NCI-H2196 (cell line): Measurements from ENCODE around the gene EIF3A.
"Not testable (repeated sequence)": the region's sequence is repeated elsewhere in the genome, so short reads cannot be mapped to it uniquely, and the experiment has no call there.

Source experiments
- DNase-seq: peaks from one replicate; lab custom pipeline; 2025; ENCODE audit not compliant: unreplicated experiment; lab: John Stamatoyannopoulos, UW

The EIF3A gene

GRCh38 chr10:119100434-119101238 lies 20.0 kb upstream of the EIF3A start:
- DNase-seq, result no peak

DNA sequence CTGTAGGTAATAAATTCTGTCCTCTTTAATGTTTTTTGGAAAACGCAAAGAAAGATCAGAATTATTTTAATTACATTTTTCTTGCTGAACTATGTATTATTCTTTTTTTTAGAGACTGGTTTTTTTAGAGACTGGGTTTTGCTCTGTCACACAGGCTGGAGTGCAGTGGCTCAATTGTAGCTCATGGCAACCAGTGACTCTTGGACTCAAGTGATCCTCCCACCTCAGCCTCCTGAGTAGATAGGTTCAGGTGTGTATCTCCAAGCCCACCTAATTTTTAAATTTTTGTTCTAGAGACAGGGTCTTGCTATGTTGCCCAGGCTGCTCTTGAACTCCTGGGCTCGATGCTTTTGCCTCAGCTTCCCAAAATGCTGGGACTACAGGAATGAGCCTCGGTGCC lies 18.0 kb upstream of the EIF3A start:
- DNase-seq, result no peak

GRCh38 chr10:119096641-119097415 lies 16.2 kb upstream of the EIF3A start:
- DNase-seq, result not testable (repeated sequence)

GRCh38 chr10:119095640-119096039 lies 15.0 kb upstream of the EIF3A start:
- no peak for DNase-seq

- DNase-seq, result no peak
Measured at GRCh38 chr10:119090968-119091367, 10.4 kb upstream of the EIF3A start.

DNA sequence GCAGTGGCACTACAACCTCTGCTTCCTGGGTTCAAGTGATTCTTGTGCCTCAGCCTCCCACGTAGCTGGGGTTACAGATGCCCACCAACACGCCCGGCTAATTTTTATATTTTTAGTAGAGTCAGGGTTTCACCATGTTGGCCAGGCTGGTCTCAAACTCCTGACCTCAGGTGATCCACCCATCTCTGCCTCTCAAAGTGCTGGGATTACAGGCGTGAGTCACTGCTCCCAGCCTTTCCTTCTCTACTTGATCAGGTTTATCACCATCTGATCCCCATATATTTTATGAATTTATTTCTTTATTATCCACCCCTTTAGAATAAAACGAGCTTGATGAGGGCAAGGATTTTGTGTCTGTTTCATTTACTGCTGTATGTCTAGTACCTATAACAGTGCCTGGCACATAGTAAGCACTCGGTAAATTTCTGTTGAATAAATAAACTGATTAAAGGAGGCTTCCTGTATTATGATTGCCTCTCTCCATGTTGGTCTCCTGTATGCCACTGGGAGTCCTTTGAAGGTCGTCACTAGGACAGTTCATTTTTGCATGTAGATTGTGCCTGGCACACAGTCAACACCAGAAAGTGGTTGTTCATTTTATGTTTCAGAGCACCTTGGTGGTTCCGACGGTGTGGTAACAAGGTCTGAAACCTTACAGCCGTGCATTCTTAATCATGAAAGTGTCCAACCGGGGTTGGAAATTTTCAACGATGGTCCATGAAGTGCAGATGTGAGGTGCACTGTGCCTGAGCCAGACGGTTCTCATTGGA lies 9.6 kb upstream of the EIF3A start:
- no peak for DNase-seq

DNA sequence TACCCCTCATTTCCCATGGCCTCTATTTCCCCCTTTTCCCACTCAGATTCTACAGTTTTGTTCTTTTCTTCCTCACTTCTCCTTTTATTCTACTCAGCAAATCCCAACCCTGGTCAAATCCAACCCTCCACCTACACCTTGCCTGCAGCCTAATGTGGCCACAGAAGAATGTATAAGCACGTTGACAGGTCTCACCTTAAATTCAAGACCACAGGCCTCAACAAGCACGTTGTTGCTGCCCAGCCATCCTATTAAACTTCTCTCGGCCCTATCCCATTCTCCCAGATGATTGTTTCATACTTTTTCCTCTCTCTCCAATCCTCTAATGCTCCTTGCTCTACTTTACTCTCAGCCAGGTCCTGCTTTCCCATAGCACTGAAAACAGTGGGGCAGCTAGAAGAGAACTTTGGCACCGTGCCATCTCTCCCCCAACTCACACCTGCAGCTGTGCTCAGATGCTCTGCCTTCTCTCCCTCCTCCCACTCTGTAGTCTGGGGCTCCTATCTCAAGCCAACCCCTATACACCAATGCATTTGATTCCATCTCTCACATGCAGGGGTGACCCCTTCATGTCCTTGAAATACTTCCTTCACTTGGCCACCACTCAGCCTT lies 6.8 kb upstream of the EIF3A start:
- DNase-seq, result no peak

GRCh38 chr10:119084896-119085295 lies 4.3 kb upstream of the EIF3A start:
- DNase-seq, result no peak

- DNase-seq, result peak; percentile 2
Measured at GRCh38 chr10:119079599-119080520, 757 bp downstream of the EIF3A start.

- no peak for DNase-seq
Measured at GRCh38 chr10:119078422-119079179, 2.0 kb downstream of the EIF3A start.

GRCh38 chr10:119073584-119073983 lies 7.0 kb downstream of the EIF3A start:
- no peak for DNase-seq

DNA sequence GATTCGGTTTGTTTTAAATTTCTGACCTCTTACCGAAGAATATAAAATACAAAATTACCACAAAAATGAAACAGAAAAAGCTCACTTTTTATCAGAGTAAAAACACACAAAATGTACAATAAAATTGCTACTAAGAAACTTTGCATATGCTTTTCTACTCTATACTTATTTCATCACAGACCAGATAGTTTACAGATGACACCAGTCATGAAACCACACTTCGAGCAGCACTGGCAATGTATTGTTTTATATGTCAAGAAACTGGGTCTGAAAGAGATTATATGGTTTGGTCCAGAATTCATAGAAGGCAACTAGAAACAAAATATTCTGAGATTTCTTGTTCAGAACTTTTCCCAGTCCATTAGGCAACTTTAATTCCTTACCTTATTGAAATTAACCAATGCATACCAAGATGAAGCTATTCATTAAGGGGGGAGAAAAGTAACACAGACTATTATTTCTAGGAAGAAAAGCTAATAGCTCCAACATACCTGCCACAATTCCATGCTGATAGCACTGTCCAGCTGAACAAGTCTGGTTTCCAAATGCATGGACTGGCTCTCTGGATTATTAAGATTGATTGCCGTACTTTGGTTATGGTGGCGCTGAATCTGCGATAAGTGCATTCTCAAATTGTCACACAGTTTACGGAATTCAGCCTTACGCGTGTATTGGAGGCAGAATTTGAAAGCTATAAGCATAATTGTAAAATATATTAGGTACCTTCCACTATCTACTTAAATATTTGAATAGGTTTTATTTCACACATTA lies 10.0 kb downstream of the EIF3A start:
- DNase-seq, result no peak

- DNase-seq, result no peak
Measured at GRCh38 chr10:119061926-119062325, 18.7 kb downstream of the EIF3A start.

DNA sequence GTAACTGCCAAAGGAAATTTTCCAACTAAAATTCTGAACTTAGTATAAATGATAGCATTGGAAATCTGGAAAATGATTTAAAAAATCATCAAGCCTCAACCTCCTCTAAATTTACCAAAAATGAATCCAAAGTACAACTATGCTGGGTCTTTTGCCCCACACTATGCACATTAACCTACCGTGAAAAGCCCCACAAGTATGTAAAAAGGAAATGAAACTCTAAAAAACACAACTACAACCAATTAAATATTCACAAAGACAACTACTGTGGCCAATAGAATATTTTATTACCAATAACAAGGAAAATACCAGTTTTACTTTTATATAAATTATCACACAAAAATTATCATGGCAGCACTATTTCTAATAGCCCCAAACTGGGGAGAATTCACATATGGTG lies 19.3 kb downstream of the EIF3A start:
- DNase-seq, result no peak

GRCh38 chr10:119060107-119060506 lies 20.5 kb downstream of the EIF3A start:
- no peak for DNase-seq

DNA sequence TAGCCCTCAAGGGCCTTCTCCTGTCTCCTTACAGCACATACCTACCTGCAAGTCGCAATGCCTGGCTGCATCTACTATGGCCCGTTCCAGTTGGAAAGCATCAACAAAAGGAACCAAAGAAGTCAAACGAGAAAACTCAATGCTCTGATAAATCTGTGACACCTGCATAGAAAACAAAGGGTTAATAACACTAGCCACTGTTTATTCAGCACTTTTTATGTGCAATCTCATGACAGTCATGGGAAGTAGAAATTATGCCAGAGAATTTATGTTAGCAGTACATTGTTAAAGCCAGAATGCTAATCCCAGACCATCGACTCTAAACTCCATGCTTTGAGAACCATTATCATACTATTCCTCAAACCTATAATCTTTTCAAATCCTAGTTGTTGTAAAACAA lies 21.1 kb downstream of the EIF3A start:
- no peak for DNase-seq

DNA sequence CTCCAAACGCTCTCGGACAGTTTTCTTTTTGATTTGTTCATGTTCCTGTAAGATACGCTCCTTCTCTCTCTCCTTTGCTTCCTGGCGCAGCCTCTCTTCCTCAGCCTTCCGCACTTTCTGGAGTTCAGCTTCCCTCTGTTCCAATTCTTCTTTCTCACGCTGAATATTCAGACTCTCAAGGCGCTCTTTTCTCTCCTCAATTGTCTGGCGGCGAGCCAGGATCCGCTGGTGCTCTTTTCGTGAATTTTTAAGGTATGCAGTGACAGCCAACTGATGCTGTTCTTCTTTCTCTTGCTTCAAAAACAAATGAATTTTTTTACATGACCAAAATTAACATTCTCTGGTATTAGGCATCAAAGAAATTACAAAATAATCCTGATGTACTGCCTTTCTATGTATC lies 22.6 kb downstream of the EIF3A start:
- DNase-seq, result no peak

- no peak for DNase-seq
Measured at GRCh38 chr10:119055472-119055871, 25.1 kb downstream of the EIF3A start.

DNA sequence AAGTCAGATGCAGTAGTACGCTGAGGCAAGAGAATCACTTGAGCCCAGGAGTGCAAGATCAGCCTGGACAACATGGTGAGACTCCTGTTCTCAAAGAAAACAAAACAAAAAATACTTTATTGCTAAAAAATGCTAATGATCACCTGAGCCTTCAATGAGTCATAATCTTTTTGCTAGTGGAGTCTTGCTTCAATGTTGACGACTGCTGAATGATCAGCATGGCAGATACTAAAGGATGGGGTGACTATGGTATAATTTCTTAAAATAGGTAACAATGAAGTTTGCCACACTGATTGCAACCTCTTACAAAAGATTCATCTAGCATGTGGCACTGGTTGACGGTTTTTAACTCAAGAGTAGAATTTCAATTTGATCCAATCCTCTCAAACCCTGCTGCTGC lies 28.8 kb downstream of the EIF3A start:
- DNase-seq, result no peak
